Type B pancreatic cell (in vitro differentiated cells): ENCODE measurements around the gene DMXL1. TPM values are rescaled to one million over a fixed set of nuclear protein-coding genes. Genes with fewer than 3 reads are reported as not detected.

Experiments used
- DNase-seq: peaks from one replicate; pipeline ENCODE4 v3.0.0; 2021; ENCODE audit warnings: mixed read lengths; ENCODE audit not compliant: unreplicated experiment; ENCODE audit errors: extremely low spot score
- H3K27ac Mint-ChIP-seq: 2 replicates; pipeline ENCODE4 v1.8.0; 2021; ENCODE audit warnings: mild to moderate bottlenecking, mixed read lengths
- H3K27me3 Mint-ChIP-seq: 2 replicates; pipeline ENCODE4 v1.8.0; 2021; ENCODE audit warnings: mixed read lengths
- H3K36me3 Mint-ChIP-seq: 2 replicates; pipeline ENCODE4 v1.8.0; 2021; ENCODE audit warnings: mixed read lengths
- H3K4me1 Mint-ChIP-seq: one replicate; pipeline ENCODE4 v1.8.0; 2021; ENCODE audit warnings: mixed read lengths; ENCODE audit not compliant: unreplicated experiment
- H3K4me3 Mint-ChIP-seq: 2 replicates; pipeline ENCODE4 v1.8.0; 2021; ENCODE audit warnings: mild to moderate bottlenecking, mixed read lengths
- H3K9me3 Mint-ChIP-seq: 2 replicates; pipeline ENCODE4 v1.8.0; 2021; ENCODE audit warnings: mixed read lengths
- CTCF ChIP-seq: fragments of 200-600 bp; sonication (generic); conservative IDR thresholded peaks from 2 replicates; pipeline ENCODE4 v1.5.0; 2021; ENCODE audit warnings: antibody characterized with exemption, mild to moderate bottlenecking
- total RNA-seq: library from RNA; stranded (reverse); gene quantifications from 2 replicates; pipeline ENCODE4 v1.2.1, GENCODE V29; 2021; ENCODE audit warnings: low replicate concordance

Gene DMXL1
- total RNA-seq, 1 donor from 2014 or later = 31.2 TPM

GRCh38 chr5:119136666-119137318 lies 65.9 kb downstream of the DMXL1 start:
- Mint-ChIP-seq H3K4me1 (no peaks in the 10 kb centered on the region), H3K27ac (no peak overlapping the region), H3K27me3 (no peaks in the 10 kb centered on the region), H3K36me3 (peaks cover 68% of the 10 kb centered on the region), H3K9me3 (peaks cover 20% of the 10 kb centered on the region), H3K4me3 (no peak overlapping the region)
- no peak for TF ChIP-seq CTCF
- no peak for DNase-seq

DNA sequence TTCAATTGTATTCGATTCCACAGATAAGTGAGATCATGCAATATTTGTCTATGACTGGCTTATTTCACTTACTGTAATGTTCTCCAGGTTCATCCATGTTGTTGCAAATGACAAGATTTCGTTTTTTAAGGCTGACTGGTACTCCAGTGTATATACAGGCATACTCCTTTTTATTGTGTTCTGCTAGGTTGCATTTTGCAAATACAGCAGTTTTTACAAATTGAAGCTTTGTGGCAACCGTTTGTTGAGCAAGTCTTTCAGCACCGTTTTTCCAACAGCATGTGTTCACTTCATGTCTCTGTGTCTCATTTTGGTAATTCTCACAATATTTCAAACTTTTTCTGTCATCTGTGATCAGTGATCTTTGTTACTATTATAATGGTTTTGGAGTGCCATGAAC lies 82.7 kb downstream of the DMXL1 start:
- DNase-seq = no peak
- no peaks in the 10 kb centered on the region for H3K27me3 Mint-ChIP-seq
- peaks cover 7% of the 10 kb centered on the region for H3K9me3 Mint-ChIP-seq
- no peak for TF ChIP-seq CTCF
- H3K27ac Mint-ChIP-seq = no peak overlapping the region
- H3K36me3 Mint-ChIP-seq = peaks cover 42% of the 10 kb centered on the region
- no peaks in the 10 kb centered on the region for H3K4me1 Mint-ChIP-seq
- H3K4me3 Mint-ChIP-seq = no peak overlapping the region

GRCh38 chr5:119158144-119158543 lies 87.3 kb downstream of the DMXL1 start:
- DNase-seq = no peak
- Mint-ChIP-seq H3K4me1 (no peaks in the 10 kb centered on the region), H3K27ac (no peak overlapping the region), H3K27me3 (no peaks in the 10 kb centered on the region), H3K9me3 (peaks cover 9% of the 10 kb centered on the region), H3K4me3 (no peak overlapping the region), H3K36me3 (peaks cover 36% of the 10 kb centered on the region)
- TF ChIP-seq CTCF = no peak

DNA sequence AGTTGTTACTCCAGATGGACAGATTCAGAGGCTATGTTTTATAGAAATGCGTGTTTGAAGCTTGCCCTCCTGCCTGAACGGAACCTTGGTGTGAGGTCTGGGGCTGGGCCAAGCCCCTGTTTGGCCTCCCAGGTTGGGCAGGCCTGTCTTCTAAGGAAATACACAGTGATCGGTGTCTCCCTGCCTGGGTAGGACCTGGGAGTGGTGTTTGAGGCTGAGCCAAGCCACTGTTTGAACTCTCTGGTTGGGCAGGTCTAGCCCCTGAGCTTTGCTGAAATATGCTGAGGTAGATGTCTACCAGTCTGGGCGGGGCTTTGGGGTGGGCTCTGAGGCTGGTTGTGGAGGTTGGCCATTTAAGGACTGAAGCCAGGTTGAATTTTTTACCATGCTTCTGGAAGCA lies 90.5 kb downstream of the DMXL1 start:
- Mint-ChIP-seq H3K9me3 (peaks cover 9% of the 10 kb centered on the region), H3K36me3 (peaks cover 30% of the 10 kb centered on the region), H3K4me3 (no peak overlapping the region), H3K27me3 (no peaks in the 10 kb centered on the region), H3K27ac (no peak overlapping the region), H3K4me1 (no peaks in the 10 kb centered on the region)
- TF ChIP-seq CTCF = no peak
- DNase-seq = no peak

DNA sequence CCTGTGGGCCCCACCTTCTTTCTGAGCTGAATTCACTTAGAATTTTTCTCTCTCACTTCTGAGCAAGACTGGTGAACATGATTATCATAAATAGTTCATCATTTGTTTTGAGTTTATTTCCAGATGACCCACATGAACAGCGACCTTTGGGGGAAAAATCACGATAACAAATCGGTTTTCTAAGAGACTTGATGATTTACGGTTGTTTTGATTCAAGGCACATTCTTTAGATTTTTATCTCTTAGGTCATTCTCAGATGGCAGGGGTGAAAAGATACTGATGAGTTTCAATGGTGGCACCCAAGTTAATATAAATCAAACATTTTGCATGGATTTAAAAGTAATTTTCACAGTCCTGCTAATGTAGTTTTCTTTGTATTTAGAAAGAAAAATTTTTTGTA lies 95.1 kb downstream of the DMXL1 start:
- H3K27ac Mint-ChIP-seq = no peak overlapping the region
- no peaks in the 10 kb centered on the region for H3K4me1 Mint-ChIP-seq
- H3K27me3 Mint-ChIP-seq = no peaks in the 10 kb centered on the region
- TF ChIP-seq CTCF = no peak
- H3K4me3 Mint-ChIP-seq = no peak overlapping the region
- H3K36me3 Mint-ChIP-seq = peaks cover 30% of the 10 kb centered on the region
- no peak for DNase-seq
- no peaks in the 10 kb centered on the region for H3K9me3 Mint-ChIP-seq

DNA sequence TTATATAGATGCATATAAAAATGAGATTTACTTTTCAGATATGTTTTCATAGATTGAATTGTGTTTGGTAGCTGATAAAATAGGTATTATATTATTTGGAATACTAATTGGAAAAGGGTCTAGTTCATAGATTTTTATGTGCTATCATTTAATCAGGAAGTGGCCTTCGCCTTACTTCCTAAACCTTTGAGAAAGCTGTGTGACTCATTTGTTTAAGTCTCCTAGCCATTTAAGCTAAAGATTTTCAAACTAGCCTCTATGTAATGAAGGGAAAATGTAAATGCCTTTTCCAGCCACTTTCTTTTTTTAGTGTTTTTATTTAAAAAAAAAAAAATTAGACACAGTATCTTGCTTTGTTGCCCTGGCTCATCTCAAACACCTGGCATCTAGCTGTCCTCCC lies 97.5 kb downstream of the DMXL1 start:
- Mint-ChIP-seq H3K27me3 (no peaks in the 10 kb centered on the region), H3K4me1 (no peaks in the 10 kb centered on the region), H3K27ac (no peak overlapping the region), H3K9me3 (no peaks in the 10 kb centered on the region), H3K4me3 (no peak overlapping the region), H3K36me3 (peaks cover 27% of the 10 kb centered on the region)
- DNase-seq = no peak
- no peak for TF ChIP-seq CTCF
